Activated CD8-positive, alpha-beta memory T cell treated with anti-CD3 and anti-CD28 coated beads, Interleukin-2, amount 50 U/mL, for 1 hour (primary cell): ENCODE data around the gene GALNT11.

Experiments used
- DNase-seq: peaks from one replicate; pipeline ENCODE4 v3.0.0-alpha.2; 2020; ENCODE audit errors: extremely low read depth

The GALNT11 gene

DNA sequence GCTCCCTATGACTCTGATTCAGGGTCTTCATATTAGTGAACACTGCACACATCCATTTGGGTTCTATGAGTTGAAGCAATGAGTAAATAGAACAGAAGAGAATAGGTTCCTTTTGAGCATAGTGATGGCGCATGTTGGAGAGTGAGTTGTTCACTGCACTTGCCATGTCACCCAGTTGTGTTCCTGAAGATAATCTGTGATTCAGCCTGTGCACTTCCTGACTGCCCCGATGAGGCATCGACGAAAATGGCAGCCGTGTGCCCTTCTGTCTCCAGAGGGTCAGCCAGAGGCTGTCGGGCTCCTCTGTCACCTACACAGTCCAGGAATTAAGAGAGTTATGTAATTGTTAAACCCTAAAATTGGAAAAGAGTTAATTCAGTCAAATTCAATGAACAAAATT, 94.7 kb downstream of the GALNT11 start:
- no peak for DNase-seq

DNA sequence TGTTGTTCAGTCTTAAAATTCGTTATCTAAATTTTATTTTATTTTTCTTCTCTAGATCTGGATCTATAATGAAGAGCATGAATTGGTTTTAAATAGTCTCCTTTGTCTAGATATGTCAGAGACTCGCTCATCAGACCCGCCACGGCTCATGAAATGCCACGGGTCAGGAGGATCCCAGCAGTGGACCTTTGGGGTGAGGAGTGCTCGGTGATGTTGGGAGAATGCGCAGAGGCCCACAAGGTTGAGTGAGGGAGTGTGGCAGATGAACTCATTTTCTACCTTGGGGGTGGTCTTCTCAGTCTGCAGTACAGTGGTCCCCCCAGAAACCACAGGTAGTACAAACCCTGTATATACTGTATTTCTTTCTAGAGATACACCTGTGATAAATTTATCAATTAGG, 95.3 kb downstream of the GALNT11 start:
- DNase-seq = no peak

DNA sequence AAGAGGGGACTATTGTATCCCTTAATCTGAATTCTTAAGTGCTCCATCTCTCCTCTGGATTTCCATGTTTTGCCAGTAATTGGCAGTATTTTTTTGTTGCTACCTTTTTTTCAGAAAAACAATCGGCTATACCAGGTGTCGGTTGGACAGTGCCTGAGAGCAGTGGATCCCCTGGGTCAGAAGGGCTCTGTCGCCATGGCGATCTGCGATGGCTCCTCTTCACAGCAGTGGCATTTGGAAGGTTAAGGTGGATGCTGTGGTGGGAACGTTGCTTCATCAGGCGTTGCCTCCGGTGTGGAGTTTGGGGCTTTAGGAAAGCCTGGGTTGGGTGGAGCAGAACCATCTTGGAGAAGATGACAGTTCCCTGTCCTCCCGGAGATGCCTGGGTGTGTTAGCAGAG, 96.0 kb downstream of the GALNT11 start:
- DNase-seq = no peak

DNA sequence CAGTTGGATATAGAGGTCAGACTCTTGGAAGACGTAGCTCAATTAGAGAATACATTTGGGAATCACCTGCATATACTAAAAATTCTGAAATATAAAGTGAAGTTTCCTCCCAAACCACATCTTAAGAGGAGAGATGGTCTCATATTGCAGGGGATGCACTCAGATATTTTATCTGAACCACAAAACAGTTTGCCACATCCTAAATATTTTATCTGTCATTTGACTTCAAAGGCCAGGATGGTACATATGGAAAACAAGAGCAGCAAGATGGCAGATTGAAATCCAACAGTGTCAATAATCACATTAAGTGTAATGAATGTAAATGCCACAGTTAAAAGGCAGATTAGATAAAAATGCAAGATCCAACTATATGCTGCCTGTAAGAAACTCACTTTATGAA, 97.1 kb downstream of the GALNT11 start:
- DNase-seq = no peak

DNA sequence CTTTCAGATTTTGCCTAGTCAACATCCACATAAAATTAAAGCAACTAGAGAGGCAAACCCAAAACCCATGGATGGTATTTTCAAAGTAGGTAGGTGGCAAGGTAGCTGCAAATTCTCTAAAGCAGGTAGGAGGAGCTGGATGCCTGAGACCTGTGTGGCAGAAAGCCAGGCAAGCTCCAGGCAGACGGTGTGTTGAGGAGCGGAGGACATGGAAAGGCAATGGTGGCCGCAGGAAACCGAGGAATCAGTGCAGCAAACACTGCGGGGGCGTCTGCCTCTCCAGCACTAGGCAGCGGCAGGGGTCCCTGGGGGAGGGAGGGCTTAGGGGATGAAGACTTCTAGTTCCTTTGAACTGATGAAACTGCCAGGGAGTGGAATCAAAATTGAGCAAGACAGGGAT, 101.3 kb downstream of the GALNT11 start:
- DNase-seq = no peak

DNA sequence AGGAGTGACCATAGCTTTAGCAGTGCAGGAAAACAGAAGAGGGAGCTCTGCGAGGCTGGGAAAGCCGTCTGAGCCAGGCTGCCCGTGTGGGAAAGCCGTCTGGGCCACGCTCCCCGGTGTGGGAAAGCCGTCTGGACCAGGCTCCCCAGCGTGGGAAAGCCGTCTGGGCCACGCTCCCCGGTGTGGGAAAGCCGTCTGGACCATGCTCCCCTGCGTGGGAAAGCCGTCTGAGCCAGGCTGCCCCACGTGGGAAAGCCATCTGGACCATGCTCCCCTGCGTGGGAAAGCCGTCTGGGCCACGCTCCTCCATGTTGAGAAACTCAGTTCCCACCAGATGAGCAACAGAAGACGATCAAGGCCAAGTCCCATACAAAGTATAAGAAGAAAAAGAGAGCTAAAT, 101.8 kb downstream of the GALNT11 start:
- no peak for DNase-seq

DNA sequence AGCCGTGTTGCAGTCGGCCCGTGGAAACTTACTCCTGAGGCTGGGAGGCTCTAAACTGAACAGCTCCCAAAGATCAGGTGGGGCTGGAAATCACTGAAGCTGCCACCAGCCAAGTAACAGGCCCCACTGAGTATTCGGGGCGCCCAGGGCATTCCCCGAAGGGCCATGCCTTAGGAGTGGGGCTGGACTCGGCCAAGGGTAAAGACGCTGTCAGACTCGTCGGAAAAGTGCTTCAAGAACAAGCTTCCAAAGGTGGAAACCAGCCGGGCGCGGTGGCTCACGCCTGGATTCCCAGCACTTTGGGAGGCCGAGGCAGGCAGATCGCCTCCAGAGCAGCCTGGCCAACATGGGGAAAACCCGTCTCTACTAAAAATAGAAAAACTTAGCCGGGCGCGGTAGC, 102.8 kb downstream of the GALNT11 start:
- no peak for DNase-seq

DNA sequence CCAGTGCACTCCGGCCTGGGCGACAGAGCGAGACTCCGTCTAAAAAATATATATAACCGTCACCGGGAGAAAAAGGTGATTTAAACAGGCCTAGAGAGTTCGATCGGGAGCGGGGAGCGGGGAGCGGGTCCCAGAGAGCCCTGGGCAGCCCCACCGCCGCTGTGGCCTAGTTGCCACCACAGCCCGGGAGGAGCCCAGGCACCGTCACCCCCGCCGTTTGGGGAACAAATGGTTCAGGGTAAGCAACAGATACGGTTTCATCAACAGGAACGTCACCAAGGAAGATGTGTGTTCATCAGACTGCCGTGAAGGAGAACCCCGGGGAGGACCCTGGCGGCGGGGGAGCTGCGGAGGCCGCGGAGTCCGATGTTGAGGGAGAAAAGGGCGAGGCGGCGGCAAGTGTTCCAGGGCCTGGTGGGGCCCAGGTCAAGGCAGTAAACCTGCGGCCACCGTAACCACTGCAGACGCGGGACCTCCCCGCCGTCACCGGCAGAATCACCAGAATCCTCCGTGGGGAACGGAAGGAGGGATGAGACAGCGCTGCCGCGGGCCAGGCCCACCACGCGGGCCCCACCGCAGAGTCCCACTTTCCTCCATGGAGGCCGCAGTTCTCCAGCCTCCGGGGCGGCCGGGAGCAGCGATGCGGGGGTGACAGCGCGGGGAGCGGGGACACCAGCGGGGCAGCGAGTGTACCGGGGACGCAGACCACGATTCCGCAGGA, 103.4 kb downstream of the GALNT11 start:
- DNase-seq = no peak

DNA sequence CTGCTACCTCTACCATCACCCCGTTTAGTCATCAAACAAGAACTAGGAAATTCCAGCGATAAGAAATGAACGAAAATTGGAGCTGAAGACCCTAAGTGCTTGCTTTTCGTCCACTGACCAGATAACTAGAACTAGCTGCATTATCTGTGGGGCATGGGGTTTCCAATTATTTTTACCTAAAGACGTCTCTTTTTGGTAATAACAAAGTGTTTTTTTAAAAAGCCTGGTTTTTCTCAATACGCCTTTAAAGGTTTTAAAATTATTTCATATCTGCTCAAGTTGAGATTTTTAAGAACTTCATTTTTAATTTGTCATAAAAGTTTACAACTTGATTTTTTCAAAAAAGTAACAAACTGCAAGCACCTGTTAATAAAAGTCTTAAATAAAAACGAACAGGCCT, 104.2 kb downstream of the GALNT11 start:
- no peak for DNase-seq

DNA sequence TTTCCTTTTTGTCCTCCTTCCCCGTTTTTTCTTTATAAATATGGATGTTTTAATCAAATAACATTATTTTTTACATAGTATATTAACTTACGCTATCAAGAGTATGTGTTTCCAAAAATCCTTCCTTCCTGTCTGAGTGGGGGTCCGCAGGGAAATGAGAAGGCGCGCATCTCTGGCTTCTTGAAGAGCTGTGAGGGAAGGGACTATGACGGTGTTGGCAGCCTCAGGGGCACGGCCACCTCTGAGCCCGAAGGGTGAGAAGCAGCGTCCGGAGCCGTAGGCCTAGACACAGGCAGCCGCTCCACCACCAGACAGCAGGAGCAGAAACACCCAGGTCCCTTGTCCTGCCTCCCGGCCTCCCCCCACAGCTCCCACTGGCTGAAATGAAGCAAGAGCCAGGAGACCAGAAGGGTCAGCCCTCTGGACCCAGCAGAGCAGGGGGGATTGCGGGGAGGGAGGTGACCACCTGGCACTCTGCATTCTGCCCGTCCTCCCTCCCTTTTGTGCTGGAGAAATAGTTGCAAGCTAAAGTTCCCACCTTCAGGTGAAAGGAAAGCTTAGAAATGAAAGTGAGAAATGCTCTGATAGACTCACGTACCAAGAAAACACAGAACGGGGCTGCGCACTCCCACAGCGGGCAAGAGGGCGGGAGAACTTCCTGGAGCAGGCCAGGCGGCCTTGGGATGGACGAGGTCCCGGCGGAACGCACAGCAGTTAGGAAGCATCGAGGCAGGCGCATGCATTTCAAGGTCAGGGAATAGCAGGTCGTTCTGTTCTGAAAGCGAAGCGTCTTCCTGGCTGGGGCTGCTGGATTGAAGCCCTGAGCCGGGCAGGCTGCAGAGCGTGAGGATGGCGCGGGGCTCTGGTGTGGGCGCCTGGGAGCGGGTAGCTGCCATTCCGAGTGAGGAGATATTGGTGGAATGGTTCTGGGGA, 105.5 kb downstream of the GALNT11 start:
- DNase-seq = no peak

DNA sequence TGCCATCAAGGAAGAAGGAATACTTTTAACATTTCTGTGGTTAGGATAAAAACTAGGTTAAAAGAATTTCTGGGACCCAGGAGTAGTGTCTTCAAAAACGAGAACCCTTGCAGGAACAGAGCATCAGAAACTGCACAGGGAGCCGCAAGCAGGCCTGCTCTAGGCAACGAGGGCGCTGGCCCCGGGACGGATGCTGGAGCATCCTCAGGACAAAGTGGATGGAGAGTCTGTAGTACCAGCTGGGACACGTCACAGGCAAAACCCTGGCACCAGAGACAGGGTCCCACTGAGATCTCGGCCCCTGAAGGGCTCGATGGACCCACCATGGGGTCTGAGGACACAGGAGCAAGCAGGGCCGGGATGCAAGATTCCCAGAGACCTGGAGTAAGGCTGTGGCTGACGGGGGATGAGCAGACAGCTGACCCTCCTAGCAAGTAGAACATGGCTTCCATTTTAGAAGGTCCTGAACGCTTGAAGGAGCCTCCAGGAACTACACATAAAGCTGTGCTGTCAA, 106.6 kb downstream of the GALNT11 start:
- DNase-seq = no peak

DNA sequence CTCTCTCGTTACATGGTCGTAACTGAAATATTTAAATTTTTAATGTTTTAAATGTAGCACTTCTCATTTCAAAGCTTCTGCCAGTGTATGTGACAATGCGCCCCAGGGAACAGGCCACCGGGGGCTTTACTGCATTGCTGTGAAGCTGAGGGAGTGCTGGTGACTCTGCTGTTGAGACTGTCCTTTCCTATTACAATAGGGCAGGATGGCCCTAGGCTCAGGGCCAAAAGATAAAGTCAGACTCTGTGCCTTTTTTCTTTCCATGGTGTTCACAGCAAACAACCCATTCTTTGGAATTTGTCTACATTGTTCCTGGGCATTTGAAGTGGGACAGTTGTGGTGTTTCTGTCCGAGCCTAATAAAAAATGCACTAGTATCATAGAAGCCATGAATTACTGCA, 107.3 kb downstream of the GALNT11 start:
- no peak for DNase-seq

DNA sequence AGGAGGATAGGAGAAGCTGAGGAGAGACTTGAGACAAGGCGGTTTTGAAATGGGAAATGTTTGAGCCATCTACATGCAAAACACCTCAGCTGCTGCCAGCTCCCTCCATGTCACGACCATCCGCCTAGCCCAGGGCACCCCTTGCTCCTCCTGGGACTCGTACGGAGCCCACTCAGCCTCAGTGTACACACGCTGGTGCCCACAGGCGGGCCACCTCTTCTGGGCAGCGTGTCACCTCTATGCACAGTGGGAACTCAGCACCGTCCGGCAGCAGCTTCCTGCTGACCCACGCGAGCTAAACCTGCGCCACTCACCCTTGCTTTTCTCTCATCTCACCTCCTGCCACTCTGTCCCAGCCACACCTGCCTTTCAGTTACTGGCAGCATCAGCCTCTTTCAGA, 108.3 kb downstream of the GALNT11 start:
- DNase-seq = no peak

DNA sequence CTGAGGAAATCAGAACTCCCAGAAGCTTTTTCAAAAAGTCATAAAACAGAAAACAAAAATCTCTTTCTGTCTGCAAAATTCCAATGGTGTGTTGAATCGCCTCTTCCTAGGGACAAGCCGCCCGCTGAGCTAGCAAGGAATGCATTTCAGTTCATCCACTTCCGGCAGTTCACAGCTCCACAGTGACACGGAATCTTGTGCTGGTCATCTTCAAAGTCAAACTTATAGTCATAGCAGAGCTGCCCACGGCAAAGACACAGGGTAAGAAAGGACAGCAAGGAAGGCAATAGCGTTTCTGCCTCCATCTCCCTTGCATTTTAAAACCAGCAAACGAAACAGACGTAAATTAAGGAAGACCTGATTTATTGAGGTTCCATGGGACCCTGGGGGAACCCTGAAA, 111.2 kb downstream of the GALNT11 start:
- DNase-seq = no peak

DNA sequence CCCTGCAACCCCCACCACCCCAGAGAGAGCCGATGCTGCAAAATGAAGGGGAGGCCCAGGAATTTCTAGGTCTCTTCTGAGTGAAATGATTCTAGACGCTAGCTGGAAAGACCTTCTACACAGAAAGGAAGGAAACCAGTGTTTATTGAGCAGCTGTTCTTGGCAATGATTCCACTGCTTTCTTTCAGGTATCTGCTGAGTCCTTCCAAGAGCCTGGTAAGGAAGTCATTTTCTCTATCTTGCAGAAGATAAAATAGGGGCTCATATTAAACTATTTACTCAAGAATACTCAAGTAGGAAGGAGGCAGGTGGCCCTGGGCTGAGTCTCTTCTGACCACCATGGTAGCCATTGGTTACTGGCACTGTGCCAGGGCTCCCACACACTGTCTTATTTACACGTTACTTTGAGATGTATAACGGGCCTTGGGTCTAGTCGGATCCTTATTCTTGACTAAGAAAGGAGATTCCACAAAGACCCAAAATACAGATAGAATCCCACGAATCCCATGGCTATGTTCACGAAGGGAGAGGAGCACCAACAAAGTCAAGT, 112.1 kb downstream of the GALNT11 start:
- no peak for DNase-seq

DNA sequence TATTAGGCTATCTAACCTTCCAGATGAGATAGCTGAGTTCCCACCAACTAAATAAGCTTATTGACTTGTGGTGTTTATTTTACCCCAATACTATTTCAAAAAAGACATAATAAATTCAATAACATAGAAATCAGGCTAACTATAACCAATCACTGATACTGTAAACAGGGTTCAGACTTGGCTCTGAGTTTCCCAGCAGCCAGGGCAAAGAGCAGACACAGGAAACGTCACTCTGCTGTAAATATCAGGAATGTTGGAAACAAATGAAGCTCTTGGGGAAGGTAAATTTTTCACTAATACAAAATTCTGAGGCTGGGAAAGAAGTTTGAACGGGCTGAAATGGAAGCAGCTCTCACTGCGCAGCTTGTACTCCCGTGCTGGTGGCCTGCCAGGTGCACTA, 114.6 kb downstream of the GALNT11 start:
- DNase-seq = no peak

DNA sequence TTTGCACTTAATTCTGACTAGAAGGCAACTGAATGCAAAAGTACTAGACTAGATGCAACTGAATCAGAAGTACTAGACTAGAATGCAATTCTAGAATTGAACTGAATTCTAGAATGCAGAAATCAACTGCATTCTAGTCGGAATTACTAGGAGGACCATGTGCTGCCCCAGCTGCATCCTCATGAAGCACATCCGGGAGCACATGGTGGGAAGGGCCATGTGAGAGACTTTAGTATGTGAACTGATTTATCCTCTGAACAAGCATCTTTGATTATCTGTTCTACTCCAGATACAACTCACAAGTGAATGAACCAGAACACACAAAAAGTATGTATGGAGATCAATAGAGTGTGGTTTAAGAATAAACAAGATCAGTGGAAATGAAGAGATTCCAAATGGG, 115.1 kb downstream of the GALNT11 start:
- DNase-seq = no peak

DNA sequence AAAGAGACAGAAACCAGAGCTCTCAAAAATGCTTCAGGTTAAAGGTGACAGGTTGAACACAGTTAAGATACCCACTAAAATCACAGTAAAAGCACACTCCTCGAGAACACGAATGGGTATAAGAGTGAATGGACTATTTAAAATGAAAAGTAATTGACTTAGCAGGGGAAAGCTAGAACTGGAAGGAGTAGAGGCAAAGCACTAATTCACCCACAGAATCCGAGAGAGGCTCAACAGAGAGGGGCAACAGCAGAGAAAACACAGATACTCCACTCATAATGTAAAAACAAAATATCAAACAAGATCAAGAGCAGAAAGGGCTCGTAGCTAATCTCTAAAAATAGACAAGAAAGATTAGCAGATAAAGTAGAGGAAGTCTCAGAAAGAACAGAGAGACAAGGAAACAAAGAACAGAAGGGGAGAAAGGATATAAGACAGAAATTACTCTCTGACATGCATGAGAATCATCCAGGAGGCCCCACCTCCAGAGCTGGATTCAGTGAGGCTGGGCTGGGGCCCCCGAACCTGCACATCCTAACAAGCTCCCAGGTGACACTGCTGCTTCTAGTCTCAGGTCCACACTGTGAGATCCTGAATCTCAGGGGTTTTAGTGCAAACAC, 117.6 kb downstream of the GALNT11 start:
- no peak for DNase-seq

DNA sequence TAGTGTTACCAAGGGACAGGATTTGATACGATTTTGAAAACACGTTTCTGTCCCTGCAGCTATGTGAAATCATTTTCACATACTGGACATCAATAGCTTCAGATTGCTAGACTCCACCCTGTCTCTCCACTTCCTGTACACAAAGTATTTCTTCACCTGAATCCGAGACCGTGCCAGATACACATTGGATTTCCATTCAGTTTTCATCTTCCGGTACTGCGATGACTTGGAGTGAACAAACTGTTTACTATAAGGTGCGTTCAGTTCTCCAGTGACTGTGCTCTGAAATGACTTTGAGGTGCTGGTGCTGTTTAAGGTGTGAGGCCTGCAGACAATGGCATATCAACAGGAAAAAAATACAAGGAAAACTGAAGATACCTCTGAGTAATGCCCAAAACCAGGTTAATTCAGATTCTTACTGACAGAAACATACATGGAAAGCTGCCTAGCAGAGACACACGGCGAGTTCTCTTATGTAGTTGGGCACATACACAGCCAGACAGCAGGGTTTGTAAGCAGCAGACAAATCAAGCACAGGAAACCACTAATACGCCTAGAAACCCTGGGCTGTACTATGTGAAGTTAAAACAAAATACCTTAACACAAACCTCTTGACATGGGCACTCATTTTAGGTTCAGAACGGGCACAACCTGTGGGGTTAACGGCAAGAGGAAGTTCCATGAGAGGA, 119.2 kb downstream of the GALNT11 start:
- DNase-seq = no peak

DNA sequence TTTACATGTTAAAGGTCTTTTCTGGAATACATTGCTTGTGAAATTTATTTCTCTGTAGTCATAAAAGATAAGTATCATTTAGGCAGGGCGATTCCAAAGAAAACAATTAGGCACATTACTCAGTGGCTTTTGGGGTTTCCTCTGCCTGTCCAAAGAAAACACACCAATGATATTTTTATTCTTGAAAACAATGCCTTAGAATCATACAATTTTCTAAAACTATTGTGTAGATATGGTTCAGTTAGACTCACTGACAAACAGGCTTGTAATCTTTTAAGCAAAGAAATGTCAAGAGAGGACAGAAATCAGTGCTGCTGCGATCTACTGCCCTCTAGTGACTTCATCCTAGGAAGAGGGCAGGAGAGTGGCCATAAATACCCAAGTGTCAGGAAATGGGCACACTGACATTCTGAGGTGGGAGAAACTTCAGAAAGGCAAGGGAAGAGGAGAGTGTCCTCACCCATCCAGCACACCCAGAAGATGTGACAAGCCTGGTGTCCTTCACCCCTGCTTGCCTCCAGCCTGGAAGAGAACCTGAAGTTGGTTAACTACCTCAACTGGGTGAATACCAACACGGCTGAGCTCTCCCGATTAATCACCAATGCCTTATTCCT, 120.5 kb downstream of the GALNT11 start:
- no peak for DNase-seq

DNA sequence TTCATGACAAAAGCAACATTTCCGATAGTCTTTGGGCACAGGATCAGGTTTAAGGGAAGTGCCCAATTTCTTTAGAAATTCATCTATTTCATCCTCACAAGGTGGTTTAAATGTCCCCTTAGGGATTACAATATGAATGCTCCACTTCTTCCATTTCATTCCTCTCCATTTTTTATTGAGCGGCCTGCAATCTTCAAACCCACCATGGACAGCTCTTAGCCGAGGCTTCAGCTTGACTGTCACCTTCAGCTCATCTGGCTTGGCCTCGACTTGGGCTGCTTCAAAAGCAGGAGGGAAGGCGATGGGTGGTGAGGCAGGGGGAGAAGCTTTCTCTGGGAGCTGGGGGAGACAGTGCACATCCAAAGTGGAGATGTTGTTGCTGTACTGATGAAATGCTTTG, 123.2 kb downstream of the GALNT11 start:
- no peak for DNase-seq
